Tibial artery (tissue), 4 donors: ENCODE measurements around the gene CFAP221.

Source experiments
- DNase-seq, 2 donors: peaks; one replicate each; pipeline ENCODE4 v3.0.0-alpha.2; 2019
- H3K27ac ChIP-seq, 2 donors: fragments of 200-600 bp; sonication (generic) in 1 of 2; 1 replicate in 1 of 2; 2 replicates in 1 of 2; pipeline ENCODE4 v1.5.1; 2018 to 2019; ENCODE audit warnings: mild to moderate bottlenecking in 1 of 2
- H3K27me3 ChIP-seq, 2 donors: fragments of 200-600 bp; sonication (generic) in 1 of 2; one replicate each; pipeline versions ENCODE4 v1.5.1 to v1.6.0; 2016 to 2019
- H3K36me3 ChIP-seq, 3 donors: fragments of 200-600 bp; sonication (generic) in 2 of 3; one replicate each; pipeline ENCODE4 v1.5.1; 2016 to 2019; ENCODE audit warnings: mild to moderate bottlenecking in 2 of 3
- H3K4me1 ChIP-seq, 4 donors: fragments of 200-600 bp; sonication (generic) in 2 of 4; 1 replicate in 3 of 4; 2 replicates in 1 of 4; pipeline ENCODE4 v1.5.1; 2016 to 2019
- H3K4me3 ChIP-seq, 2 donors: fragments of 200-600 bp; sonication (generic) in 1 of 2; 1 replicate in 1 of 2; 2 replicates in 1 of 2; pipeline ENCODE4 v1.5.1; 2018 to 2019; ENCODE audit warnings: mild to moderate bottlenecking in 2 of 2
- H3K9me3 ChIP-seq, 3 donors: fragments of 200-600 bp; sonication (generic) in 1 of 3; one replicate each; pipeline ENCODE4 v1.5.1; 2016 to 2019
- intact Hi-C: fragments of 100-400 bp; cut with DNase I; formaldehyde crosslinking; loops from one replicate; pipeline ENCODE4 v1.15.0; 2023; ENCODE audit warnings: low total_unique reads
- TF ChIP-seq, protein P1 (sequence below), 2 experiments: fragments of 200-600 bp in 1 of 2; fragments of 450-650 bp in 1 of 2; IDR thresholded peaks; one replicate each; pipeline ENCODE4 v1.5.1; 2017 to 2019; ENCODE audit warnings: antibody characterized with exemption in 2 of 2, mild to moderate bottlenecking in 1 of 2, moderate library complexity in 1 of 2

Gene CFAP221

DNA sequence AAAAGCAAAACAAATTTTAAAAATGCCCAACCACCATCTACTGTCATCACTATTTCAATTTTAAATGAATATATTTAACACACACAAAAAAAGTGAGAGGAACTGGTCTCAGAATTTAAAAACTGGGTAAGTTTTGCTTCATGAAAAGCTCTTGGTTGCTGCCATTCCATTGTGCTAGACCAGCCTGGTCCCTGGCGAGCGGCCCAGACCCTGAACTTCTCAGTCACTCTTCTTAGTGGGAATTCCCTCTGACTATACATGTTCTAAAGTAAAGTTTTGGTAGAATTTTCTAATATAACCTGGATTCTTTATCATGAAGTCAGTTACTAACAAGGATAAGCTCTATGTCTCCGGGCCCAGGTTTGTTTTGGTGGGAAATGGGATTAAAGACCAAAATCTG, 99.9 kb downstream of the CFAP221 start:
- TF ChIP-seq, protein P1, sequence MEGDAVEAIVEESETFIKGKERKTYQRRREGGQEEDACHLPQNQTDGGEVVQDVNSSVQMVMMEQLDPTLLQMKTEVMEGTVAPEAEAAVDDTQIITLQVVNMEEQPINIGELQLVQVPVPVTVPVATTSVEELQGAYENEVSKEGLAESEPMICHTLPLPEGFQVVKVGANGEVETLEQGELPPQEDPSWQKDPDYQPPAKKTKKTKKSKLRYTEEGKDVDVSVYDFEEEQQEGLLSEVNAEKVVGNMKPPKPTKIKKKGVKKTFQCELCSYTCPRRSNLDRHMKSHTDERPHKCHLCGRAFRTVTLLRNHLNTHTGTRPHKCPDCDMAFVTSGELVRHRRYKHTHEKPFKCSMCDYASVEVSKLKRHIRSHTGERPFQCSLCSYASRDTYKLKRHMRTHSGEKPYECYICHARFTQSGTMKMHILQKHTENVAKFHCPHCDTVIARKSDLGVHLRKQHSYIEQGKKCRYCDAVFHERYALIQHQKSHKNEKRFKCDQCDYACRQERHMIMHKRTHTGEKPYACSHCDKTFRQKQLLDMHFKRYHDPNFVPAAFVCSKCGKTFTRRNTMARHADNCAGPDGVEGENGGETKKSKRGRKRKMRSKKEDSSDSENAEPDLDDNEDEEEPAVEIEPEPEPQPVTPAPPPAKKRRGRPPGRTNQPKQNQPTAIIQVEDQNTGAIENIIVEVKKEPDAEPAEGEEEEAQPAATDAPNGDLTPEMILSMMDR (IDR thresholded peaks at IDR 0.05) = no peak
- no peak for DNase-seq

DNA sequence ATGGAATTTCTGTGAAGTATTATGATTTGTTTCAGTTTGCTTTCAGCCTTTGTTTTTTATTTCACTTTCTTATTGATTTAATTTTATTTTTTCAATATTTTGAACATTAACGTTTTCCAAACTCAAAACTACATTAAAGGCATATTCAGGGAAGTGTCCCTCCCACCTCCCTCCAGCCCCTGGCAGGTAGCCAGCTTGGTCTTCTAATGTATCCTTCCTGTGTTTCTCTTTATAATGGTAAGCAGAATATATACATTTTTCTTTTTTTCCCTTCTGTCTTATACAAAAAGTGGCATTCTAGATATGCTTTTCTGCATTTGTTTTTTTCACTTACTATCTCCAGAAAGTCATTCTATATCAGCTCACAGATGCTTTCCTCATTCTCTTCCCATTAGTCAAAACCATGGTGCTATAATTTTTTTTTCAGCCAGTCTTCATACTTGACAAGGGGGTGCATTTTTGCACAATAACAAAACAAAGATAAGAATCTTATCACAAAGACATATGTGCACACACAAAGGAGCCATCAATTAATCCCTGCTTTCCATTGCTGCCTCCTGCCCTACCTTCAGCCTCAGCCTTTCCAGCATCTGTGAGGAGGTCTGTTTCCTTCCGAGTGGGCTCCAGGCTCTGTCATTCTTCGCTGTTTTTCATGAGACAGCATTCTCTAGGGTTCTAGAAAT, 101.1 kb downstream of the CFAP221 start:
- H3K4me3 ChIP-seq = no peak overlapping the region
- peaks cover 0 to 6% (median 0%) of the 10 kb centered on the region in 3 donors for H3K9me3 ChIP-seq
- DNase-seq = no peak
- intact Hi-C loops = no loop called here
- no peak overlapping the region for H3K27ac ChIP-seq
- H3K36me3 ChIP-seq = no peaks in the 10 kb centered on the region
- TF ChIP-seq, protein P1 (IDR thresholded peaks at IDR 0.05) = no peak
- peaks cover 0 to 7% of the 10 kb centered on the region in 2 donors for H3K27me3 ChIP-seq
- peaks cover 0 to 12% (median 0%) of the 10 kb centered on the region in 4 donors for H3K4me1 ChIP-seq

More for the DNA sequence above, 99.9 kb downstream of the CFAP221 start:
- Histone ChIP-seq H3K9me3 (peaks cover 0 to under 1% (median 0%) of the 10 kb centered on the region in 3 donors), H3K36me3 (no peaks in the 10 kb centered on the region), H3K27me3 (peaks cover 0 to 13% of the 10 kb centered on the region in 2 donors), H3K27ac (no peak overlapping the region), H3K4me1 (peaks cover 0 to 12% (median 0%) of the 10 kb centered on the region in 4 donors), H3K4me3 (no peak overlapping the region)
- intact Hi-C loops = no loop called here

DNA sequence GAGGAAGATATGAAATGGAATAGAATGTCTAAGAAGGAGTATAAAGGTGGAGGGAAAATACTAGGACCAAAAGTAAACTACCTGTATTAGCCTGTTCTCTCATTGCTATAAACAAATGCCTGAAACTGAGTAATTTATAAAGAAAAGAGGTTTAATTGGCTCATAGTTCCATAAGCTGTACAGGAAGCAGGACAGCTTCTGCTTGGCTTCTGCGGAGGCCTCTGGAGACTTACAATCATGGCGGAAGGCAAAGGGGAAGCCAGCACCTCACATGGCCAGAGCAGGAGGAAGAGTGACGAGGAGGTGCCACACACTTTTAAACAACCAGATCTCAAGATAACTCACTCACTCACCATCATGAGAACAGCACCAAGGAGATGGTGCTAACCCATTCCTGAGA, 101.9 kb downstream of the CFAP221 start:
- H3K4me3 ChIP-seq = no peak overlapping the region
- intact Hi-C loops = no loop called here
- DNase-seq = no peak
- no peak overlapping the region for H3K27ac ChIP-seq
- peaks cover 0 to 12% (median 0%) of the 10 kb centered on the region in 4 donors for H3K4me1 ChIP-seq
- TF ChIP-seq, protein P1 (IDR thresholded peaks at IDR 0.05) = no peak
- H3K27me3 ChIP-seq = peaks cover 0 to under 1% of the 10 kb centered on the region in 2 donors
- peaks cover 0 to 6% (median 0%) of the 10 kb centered on the region in 3 donors for H3K9me3 ChIP-seq
- no peaks in the 10 kb centered on the region for H3K36me3 ChIP-seq

DNA sequence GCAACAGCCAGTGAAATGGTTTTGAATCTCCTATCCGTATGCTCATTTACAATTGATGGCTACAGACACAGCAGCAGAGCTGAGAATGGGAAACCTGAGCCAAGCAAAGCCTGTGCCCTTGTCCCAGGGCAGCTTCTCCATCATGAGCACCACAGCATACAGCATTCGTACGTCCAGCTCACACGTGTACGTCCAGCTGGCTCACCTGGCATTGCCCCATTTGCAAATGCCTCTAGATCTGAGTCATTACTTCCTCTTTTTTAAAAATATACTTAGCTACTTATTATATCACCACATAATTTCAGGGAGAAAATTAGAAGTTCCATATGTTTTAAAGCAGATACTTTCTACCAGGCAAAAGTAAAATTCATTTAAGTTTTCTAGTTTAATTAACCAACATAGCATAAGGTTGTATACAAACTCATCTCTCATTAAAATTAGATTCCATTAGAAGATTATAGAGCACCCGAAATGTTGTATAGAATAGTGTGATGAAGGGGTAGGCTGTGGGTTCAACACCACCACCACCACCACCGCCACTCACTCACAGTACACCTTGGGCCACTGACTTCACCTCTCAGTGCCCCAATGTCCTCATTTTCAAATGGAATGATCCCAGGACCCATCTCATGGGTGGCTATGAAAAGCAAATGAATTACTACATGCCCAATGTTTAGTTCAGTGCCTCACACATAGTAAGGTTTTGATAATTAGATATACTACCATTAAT, 103.4 kb downstream of the CFAP221 start:
- peak in 1 of 2 donors; percentile 73 for DNase-seq
- Histone ChIP-seq H3K27ac (no peak overlapping the region), H3K4me1 (peaks cover 0 to 12% (median 0%) of the 10 kb centered on the region in 4 donors), H3K9me3 (peaks cover 0 to 6% (median 0%) of the 10 kb centered on the region in 3 donors), H3K4me3 (no peak overlapping the region), H3K27me3 (no peaks in the 10 kb centered on the region), H3K36me3 (no peaks in the 10 kb centered on the region)
- TF ChIP-seq, protein P1 (IDR thresholded peaks at IDR 0.05) = no peak
- intact Hi-C loops = no loop called here

DNA sequence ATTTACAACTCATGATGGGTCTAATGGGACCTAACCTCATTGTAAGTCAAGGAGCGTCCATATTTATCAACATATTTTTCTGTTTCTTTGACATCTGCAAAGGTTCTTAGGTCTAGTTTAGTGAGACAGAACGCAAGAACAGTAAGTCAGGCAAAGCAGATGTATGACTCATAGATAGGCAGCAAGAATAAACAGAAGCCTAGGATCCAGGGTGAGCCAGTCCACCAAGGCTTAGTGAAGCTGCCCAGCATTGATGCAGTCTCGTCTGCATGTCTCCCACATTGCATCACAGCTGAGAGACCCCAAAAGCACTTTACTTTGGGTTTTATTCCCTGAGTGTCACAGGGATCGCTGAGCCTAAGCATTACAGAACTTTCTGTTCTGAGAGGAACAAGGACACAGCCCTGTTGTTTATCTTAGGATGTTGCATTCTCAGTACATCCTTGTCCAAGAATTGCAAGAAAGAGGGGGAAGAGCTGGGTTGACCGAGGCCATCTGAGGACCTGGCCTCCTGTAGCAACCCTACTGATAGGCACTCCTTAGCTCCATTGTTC, 105.2 kb downstream of the CFAP221 start:
- peaks cover 0 to 12% (median 0%) of the 10 kb centered on the region in 4 donors for H3K4me1 ChIP-seq
- TF ChIP-seq, protein P1 (IDR thresholded peaks at IDR 0.05) = no peak
- no peak for DNase-seq
- peaks cover 0 to 6% (median 0%) of the 10 kb centered on the region in 3 donors for H3K9me3 ChIP-seq
- H3K27ac ChIP-seq = no peak overlapping the region
- no peaks in the 10 kb centered on the region for H3K36me3 ChIP-seq
- H3K27me3 ChIP-seq = no peaks in the 10 kb centered on the region
- no peak overlapping the region for H3K4me3 ChIP-seq
- intact Hi-C loops = no loop called here
